Neutrophil (primary cell): ENCODE results near the gene ART5.

Source experiments
- H3K27ac ChIP-seq: fragments of 200-600 bp; sonication (generic); 2 replicates; pipeline ENCODE4 v1.5.1; 2016; ENCODE audit warnings: mild to moderate bottlenecking, moderate library complexity
- H3K27me3 ChIP-seq: fragments of 200-600 bp; sonication (generic); 2 replicates; pipeline ENCODE4 v1.6.0; 2016; ENCODE audit warnings: mild to moderate bottlenecking
- H3K36me3 ChIP-seq: fragments of 200-600 bp; sonication (generic); 2 replicates; pipeline ENCODE4 v1.5.1; 2017
- H3K4me1 ChIP-seq, 2 experiments: fragments of 200-600 bp in 1 of 2; sonication (generic) in 1 of 2; 1 replicate in 1 of 2; 2 replicates in 1 of 2; pipeline versions ENCODE4 v1.5.1 to v1.6.1; 2013 to 2016; ENCODE audit warnings: low read depth in 1 of 2, low read length in 1 of 2, mild to moderate bottlenecking in 1 of 2, moderate library complexity in 1 of 2; ENCODE audit not compliant: control insufficient read depth in 1 of 2, insufficient read depth in 1 of 2
- H3K4me3 ChIP-seq, 2 experiments: fragments of 200-600 bp in 1 of 2; sonication (generic) in 1 of 2; 1 replicate in 1 of 2; 2 replicates in 1 of 2; pipeline ENCODE4 v1.5.1; 2013 to 2016; ENCODE audit warnings: low read depth in 1 of 2, low read length in 1 of 2, mild to moderate bottlenecking in 1 of 2, moderate library complexity in 1 of 2
- H3K9me3 ChIP-seq: fragments of 200-600 bp; sonication (generic); 2 replicates; pipeline ENCODE4 v1.5.1; 2016
- CTCF ChIP-seq: fragments of 200-600 bp; sonication (generic); IDR thresholded peaks from 2 replicates; pipeline ENCODE4 v1.5.1; 2016; ENCODE audit warnings: antibody characterized with exemption

Gene ART5

GRCh38 chr11:3623767-3624458 lies 17.9 kb downstream of the ART5 start:
- H3K9me3 ChIP-seq = no peaks in the 10 kb centered on the region
- H3K27ac ChIP-seq = no peak overlapping the region
- H3K4me1 ChIP-seq = peaks cover 6 to 17% of the 10 kb centered on the region in 2 experiments
- TF ChIP-seq CTCF = no peak
- H3K36me3 ChIP-seq = no peaks in the 10 kb centered on the region
- no peak overlapping the region for H3K4me3 ChIP-seq
- no peaks in the 10 kb centered on the region for H3K27me3 ChIP-seq

GRCh38 chr11:3623121-3623520 lies 18.7 kb downstream of the ART5 start:
- Histone ChIP-seq H3K27me3 (no peaks in the 10 kb centered on the region), H3K27ac (no peak overlapping the region), H3K36me3 (no peaks in the 10 kb centered on the region), H3K4me3 (no peak overlapping the region), H3K4me1 (peaks cover 6 to 17% of the 10 kb centered on the region in 2 experiments), H3K9me3 (no peaks in the 10 kb centered on the region)
- no peak for TF ChIP-seq CTCF

- H3K27ac ChIP-seq = no peak overlapping the region
- H3K27me3 ChIP-seq = no peaks in the 10 kb centered on the region
- no peak for TF ChIP-seq CTCF
- H3K9me3 ChIP-seq = no peaks in the 10 kb centered on the region
- H3K4me1 ChIP-seq = peaks cover 6 to 17% of the 10 kb centered on the region in 2 experiments
- no peaks in the 10 kb centered on the region for H3K36me3 ChIP-seq
- H3K4me3 ChIP-seq = no peak overlapping the region
These were observed 19.3 kb downstream of the ART5 start for GRCh38 chr11:3622521-3622920.

- Histone ChIP-seq H3K27ac (no peak overlapping the region), H3K36me3 (no peaks in the 10 kb centered on the region), H3K4me3 (no peak overlapping the region), H3K27me3 (peaks cover 3% of the 10 kb centered on the region), H3K9me3 (no peaks in the 10 kb centered on the region), H3K4me1 (peaks cover 9 to 17% of the 10 kb centered on the region in 2 experiments)
- TF ChIP-seq CTCF = no peak
These were observed 23.8 kb downstream of the ART5 start for GRCh38 chr11:3617990-3618389.

GRCh38 chr11:3616721-3617460 lies 24.9 kb downstream of the ART5 start:
- H3K36me3 ChIP-seq = no peaks in the 10 kb centered on the region
- no peak for TF ChIP-seq CTCF
- H3K4me3 ChIP-seq = no peak overlapping the region
- H3K27ac ChIP-seq = no peak overlapping the region
- H3K27me3 ChIP-seq = peaks cover 3% of the 10 kb centered on the region
- peaks cover 9 to 12% of the 10 kb centered on the region in 2 experiments for H3K4me1 ChIP-seq
- H3K9me3 ChIP-seq = no peaks in the 10 kb centered on the region
